HG03039 (cell line): ENCODE results near the gene ATF7IP2.
"Not testable (repeated sequence)": the region's sequence is repeated elsewhere in the genome, so short reads cannot be mapped to it uniquely, and the experiment has no call there.

Experiments used
- ATAC-seq: cut with Tn5 transposase; IDR thresholded peaks from one replicate; pipeline ENCODE4 v1.9.1; 2021; ENCODE audit warnings: mild to moderate bottlenecking, moderate library complexity; ENCODE audit not compliant: unreplicated experiment

The ATF7IP2 gene

GRCh38 chr16:10505286-10505685 lies 119.4 kb downstream of the ATF7IP2 start:
- ATAC-seq = not testable (repeated sequence)

- no peak for ATAC-seq
These were observed 123.7 kb downstream of the ATF7IP2 start for GRCh38 chr16:10509534-10510025.

GRCh38 chr16:10510279-10510678 lies 124.4 kb downstream of the ATF7IP2 start:
- ATAC-seq = no peak

DNA sequence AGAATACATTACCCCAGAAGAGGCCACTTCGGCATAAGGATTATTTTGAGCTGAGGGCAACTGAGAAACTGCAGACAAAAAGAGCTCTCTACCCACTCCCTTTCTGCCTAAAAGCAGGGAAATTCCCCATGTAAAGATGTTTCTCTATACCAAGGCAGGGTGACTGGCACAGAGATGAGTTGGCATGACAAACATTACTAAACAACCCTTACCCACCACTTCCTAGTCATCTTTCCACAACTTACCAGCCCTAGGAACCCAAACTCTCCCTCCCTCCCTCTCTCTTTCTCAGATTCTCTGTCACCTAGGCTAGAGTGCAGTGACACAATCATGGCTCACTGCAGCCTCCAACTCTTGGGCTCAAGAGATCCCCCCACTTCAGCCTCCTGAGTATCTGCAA lies 126.0 kb downstream of the ATF7IP2 start:
- no peak for ATAC-seq

DNA sequence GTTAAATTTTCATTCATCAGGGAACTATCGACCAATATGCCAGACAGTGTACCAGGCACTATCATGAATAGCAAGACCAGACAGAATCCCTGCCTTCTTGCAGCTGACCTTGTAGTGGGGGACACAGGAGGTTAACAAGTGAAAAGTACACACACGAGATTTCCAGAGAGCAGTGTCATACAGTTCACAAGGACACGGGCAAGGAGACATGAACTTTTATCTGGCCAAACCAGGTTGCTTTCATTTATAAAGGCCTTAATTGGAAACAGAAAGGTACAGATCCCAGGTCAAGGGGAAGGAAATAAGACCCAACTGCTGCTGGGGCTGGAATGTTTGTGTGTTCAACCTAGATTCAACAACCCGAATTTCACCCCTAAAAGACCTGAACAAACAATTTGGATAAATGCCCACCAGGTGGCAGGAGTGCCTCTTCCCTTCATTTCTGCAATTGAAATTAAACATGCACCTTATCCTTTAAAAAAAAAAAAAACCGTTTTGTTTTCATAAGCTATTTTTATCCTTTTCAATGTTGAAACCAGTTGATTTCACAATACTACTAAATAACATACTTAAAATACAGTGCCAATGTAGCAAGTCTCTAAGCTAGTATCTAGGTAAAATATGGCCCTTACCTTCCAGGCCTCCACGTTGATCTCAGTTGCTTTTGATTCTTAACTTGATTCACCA lies 128.7 kb downstream of the ATF7IP2 start:
- no peak for ATAC-seq

DNA sequence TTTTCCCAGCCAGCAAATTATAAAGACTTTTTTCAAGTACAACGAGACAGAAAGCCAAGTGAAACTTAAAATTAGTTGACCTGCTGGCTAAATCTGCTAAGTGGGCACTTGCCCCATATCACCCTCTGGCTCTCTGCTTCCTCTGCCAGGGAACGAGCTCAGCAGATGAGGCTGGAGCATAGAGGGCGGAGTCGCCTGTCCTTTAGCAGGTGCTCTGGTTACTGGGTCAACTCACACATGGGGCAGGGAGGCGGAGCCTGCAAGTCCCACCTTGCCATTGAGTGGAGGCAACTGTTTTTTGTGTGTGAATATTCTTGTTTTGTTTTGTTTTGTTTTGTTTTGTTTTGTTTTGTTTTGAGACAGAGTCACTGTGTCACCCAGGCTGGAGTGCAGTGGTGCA lies 132.0 kb downstream of the ATF7IP2 start:
- ATAC-seq = no peak

DNA sequence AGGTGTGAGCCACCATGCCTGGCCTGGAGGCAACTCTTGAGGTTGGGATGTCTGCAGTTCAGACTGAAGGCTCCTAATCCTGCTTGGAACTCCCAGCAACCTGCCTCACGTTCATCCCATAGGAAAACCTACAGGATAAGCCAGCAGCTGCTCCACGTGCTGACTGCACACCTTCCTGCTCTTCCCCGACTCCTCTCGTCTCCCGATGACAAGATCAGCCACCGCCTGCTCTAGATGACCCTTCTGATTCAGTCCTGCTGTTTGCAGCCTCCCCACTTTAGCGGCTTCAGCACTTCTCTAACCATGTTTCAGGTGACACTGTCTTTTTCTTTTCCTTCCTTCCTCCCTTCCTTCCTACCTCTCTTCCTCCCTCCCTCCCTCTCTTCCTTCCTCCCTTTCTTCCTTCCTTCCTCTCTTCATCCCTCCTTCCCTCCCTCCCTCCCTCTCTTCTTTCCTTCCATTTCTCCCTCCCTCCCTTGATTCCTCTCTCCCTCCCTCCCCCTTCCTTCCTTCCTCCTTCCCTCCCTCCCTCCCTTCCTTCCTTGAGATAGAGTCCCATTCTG lies 132.7 kb downstream of the ATF7IP2 start:
- ATAC-seq = no peak

DNA sequence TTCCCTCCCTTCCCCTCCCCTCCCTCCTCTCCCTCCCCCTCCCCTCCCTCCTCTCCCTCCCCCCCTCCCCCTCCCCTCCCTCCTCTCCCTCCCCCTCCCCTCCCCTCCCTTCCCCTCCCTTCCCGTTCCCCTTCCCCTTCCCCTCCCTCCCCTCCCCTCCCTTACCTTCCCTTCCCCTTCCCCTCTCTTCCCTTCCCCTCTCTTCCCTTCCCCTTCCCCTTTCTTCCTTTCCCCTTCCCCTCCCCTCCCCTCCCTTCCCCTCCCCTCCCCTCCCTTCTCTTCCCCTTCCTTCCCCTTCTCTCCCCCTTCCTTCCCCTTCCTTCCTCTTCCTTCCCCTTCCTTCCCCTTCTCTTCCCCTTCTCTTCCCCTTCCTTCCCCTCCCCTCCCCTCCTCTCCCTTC lies 133.4 kb downstream of the ATF7IP2 start:
- ATAC-seq = no peak

DNA sequence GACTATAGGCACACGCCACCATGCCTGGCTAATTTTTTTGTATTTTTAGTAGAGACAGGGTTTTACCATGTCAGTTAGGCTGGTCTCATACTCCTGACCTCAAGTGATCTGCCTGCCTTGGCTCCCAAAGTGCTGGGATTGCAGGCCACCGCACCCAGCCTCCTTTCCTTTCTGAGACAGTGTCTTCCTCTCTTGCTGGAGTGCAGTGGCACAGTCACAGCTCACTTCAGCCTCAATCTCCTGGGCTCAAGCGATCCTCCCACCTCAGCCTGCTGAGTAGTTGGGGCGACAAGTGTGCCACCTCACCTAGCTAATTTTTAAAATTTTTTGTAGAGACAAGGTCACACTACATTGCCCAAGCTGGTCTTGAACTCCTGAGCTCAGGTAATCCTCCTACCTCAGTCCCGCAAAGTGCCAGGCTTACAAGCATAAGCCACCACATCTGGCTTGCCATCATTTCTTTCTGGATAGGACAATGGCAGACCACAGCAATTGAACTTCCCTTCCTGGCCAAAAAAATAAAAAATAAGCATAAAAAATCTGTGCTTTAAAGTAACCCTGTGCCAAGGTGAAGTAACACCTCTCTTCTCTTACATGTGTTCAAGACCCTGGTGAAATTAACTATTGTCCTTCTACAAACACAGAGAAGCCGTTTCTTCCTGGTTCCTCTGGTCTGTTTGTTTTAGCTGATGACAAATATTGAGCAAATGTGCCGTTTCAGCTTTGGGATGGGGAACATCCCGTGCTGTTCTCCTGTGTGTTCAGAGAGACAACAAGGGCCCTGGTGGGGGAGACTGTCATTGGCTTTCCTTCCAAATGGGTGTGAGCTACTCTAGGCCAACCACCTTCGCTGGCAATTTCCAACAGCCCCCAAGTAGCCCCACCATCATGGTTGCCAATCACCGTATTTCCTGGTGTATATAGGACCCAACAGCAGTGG lies 134.3 kb downstream of the ATF7IP2 start:
- no peak for ATAC-seq

GRCh38 chr16:10520869-10521578 lies 135.2 kb downstream of the ATF7IP2 start:
- ATAC-seq = no peak

GRCh38 chr16:10521681-10522274 lies 135.9 kb downstream of the ATF7IP2 start:
- ATAC-seq = no peak

DNA sequence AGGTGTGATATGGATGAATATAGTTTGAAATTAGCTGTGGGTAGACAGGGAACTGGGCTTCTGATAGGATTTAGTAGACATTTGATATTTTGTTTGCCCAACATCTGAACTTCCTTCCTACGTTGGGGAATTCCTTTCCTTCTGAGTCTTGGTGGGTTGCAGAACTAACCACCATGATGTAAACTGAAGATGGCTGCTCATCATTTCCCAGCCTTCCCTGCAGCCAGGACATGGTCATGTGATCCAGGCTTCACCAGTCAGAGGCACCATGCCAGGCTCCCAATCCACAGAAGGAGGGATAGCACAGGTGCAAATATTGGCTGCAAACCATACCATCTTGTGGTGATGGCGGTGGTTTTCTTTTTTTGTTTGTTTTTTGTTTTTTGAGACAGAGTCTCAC lies 137.1 kb downstream of the ATF7IP2 start:
- no peak for ATAC-seq

- no peak for ATAC-seq
These were observed 139.5 kb downstream of the ATF7IP2 start for GRCh38 chr16:10525214-10525825.

DNA sequence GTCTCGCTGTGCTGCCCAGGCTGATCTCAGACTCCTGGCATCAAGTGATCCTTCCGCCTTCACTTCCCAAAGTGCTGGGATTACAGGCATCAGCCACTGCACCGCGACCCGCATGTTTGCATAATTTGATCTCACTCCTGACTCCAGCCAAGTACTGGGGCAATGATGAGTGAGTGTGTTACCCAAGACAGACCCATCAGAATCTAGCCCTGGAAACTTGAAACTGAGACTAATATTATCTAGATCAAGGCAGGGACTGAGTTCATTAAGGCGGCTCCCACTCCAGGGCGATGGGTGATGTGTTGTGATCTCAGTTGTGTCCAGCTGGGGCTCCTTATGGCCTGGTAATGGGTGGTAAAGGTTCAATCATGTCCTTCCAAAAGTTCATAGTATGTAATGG lies 141.1 kb downstream of the ATF7IP2 start:
- ATAC-seq = no peak

DNA sequence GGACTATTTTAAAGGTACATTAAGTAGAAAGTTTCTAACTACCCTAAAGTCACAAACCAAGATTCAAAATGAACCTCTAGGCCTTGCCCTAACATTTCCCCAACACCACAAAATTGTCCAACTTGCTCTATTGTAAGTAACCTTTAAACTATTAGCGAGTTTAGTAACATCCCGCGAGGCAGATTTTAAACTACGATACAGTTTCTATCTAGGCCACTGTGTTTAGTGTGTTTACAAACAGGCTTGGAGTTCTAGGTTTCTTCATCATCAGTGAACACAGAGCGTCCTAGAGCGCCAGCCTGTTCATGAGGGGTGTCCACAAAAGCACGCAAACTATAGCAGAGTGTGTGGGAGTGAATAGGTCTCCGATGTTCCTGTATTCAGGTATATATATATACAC lies 142.8 kb downstream of the ATF7IP2 start:
- ATAC-seq = no peak

DNA sequence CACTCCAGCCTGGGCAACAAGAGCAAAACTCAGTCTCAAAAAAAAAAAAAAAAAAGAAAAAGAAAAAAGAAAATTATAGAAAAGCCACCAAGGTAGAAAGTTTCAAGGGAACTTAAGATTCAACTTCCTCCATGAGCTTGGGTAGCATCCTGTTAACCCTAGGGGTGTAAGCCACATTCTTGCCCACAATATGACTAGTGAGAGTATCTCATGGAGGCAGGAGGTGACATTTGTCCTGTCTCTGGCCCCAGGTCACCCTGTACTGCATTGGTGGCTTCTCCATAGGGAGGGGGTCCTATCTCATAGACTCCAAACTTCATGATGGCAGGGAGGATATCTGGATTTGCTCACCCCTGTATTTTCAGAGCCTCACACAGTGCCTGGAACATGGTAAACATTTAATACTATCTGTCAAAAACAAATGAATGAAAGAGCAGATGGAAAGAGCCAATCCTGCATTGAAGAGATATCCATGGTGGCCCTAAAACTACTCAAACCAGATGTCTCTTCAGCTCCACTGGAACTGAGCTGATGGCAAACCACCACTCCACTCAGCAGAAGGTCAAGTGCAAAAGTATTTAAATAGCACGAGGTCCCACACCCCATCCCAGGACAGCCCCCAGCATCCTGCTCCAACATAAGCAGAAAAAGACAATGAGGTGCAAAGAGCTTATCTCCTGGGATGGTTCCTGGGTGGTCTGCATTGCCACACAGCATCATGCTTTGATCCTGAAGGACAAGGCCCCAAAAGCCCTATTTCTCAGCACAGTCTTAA lies 144.2 kb downstream of the ATF7IP2 start:
- no peak for ATAC-seq

GRCh38 chr16:10530685-10531084 lies 144.8 kb downstream of the ATF7IP2 start:
- no peak for ATAC-seq

DNA sequence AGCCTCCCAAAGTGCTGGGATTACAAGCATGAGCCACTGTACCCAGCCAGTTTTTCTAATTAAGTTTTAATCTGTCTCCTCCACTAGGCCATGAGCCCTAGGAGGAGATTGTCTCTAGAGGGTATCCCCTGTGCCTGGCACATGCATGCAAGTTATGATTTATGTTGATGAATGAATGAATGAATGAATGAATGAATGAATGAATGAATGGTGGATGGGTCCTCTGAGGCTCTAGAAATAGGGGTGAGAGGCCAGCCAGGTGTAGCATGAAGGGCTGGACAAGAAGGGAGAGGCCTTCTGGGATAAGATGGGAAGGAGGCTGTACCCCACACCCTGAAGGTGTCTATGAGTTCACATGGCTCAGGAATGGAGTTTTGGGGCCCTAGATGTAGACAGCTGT lies 145.7 kb downstream of the ATF7IP2 start:
- no peak for ATAC-seq
